ENCODE results near the gene KCNB1.
A peak's percentile ranks its signal among the peaks of the same experiment; 100 is the strongest.

Gene KCNB1

GRCh38 chr20:49482621-49483017 lies at the start of gene KCNB1:
Gene KCNB1, minus strand, starts transcription at chr20:49482668. Its CDS starts 188 bp downstream, at chr20:49482480.
- DNase-seq (ENCODE audit: low spot score) (peak; percentile 99), FAIRE-seq (peak; percentile 53)

DNA sequence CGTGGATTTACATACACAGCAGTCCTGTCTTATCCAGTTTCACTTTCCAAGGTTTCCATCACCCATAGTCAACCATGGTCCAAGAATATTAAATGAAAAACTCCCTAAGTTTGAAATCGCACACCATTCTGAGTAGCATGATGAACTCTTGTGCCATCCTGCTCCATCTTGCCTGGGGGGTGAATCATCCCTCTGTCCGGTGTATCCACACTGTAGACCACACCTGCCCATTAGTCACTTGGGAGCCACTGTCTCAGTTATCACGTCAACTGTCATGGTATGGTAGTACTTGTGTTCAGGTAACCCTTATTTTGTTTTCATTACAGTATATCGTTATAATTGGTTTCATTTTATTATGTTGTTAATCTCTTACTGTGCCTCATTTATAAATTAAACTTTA lies 47.0 kb upstream of the KCNB1 start:
- FAIRE-seq = peak; percentile 87

DNA sequence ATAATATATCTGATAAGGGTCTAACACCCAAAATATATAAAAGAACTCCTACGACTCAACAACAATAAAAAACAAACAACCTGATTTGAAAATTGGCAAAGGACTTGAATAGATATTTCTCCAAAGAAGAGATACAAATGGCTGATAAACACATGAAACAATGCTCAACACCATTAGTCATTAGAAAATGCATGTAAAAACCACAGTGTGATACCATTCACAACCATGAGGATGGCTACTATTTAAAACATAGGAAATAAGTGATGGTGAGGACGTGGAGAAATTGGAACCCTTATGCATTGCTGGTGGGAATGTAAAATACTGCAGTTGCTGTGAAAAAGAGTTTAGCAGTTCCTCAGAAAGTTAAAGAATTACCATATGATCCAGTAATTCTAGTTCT lies 44.1 kb upstream of the KCNB1 start:
- DNase-seq (ENCODE audit: low spot score) (no peak), FAIRE-seq (no peak)

More for the DNA sequence above, 47.0 kb upstream of the KCNB1 start:
- no peak for DNase-seq (ENCODE audit: low spot score)

DNA sequence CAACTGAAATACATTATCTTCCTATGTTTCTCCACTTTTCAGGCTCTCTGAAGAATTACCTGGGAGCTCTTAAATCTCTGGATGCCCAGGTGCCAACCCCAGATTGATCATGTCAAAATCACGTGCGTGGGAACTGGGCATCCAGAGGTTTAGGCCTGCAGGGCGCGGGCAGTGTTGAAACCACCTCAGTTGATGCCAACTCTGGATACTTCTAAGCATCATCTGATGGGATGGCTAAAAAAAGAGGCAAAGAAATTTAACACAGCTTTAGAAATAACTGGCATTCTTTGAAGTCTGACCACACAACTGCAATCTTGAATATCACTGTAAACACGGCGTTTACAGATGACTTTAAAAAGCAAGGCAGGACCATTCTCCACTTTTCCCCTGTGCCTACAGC lies 43.6 kb upstream of the KCNB1 start:
- no peak for FAIRE-seq
- DNase-seq (ENCODE audit: low spot score) = no peak

GRCh38 chr20:49523767-49524360 lies 41.4 kb upstream of the KCNB1 start:
- FAIRE-seq (no peak), DNase-seq (ENCODE audit: low spot score) (no peak)

DNA sequence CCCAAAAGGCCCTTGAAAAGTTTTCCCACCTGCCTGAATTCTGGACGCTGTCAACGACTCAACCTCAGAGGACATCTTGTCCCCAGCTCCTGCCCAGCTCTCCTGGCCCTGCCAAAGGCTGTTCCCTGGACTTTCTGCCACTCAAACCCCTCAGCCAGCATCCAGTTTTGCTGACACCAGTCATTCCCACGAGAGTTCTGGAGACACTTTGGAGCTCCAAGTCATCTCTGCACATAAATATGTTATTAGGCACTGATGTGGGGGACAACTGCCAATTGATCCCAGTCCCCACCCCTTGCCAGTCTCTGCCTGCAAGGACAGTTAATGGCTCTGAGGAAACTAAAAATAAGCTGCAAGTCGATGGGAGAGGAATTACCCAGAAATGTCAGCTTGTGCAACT lies 38.9 kb upstream of the KCNB1 start:
- no peak for FAIRE-seq
- DNase-seq (ENCODE audit: low spot score) = no peak

- DNase-seq (ENCODE audit: low spot score) = no peak
- FAIRE-seq = no peak
Measured at GRCh38 chr20:49519777-49520359, 37.4 kb upstream of the KCNB1 start.

DNA sequence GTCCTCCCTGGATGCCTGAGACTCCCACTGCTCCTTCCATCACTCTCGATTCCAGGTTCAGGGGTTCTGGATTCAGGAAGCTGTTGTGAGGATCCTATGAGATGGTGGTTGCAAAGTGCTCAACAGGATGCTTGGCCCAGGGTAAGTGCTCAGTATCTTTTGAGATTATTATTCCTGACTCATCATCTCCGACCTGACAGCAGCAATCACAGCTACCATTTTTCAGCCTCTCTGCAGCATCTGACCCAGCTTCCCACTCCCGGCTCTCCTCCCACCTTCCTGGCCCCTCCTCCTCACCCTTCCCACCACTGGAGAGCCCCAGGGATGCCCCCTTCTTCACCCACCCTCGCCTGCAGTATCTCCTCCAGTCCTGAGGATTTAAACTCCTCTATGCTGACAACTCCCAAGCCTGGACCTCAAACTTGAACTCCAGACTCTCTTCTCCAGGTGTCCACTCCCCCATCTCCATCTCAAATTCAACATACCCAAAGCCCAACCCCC lies 36.8 kb upstream of the KCNB1 start:
- FAIRE-seq (no peak), DNase-seq (ENCODE audit: low spot score) (no peak)

- DNase-seq (ENCODE audit: low spot score) (no peak), FAIRE-seq (no peak)
Measured at GRCh38 chr20:49518576-49518975, 36.1 kb upstream of the KCNB1 start.

DNA sequence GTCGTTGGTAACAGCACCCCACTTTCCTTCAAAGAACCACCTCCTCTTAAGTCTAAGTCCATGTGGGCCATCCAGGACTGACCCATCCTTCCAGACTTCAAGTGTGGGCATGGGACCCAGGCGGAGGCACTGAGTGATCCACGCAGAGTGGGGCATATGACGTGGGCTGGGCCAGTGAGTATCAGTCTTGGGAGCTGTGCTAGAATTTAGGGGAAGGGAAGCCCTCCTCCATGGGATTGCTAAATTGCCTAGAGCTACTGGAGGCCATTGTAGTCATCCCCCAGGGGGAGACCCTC lies 35.3 kb upstream of the KCNB1 start:
- DNase-seq (ENCODE audit: low spot score) (no peak), FAIRE-seq (no peak)

GRCh38 chr20:49516916-49517804 lies 34.7 kb upstream of the KCNB1 start:
- peak; percentile 77 for FAIRE-seq
- no peak for DNase-seq (ENCODE audit: low spot score)

DNA sequence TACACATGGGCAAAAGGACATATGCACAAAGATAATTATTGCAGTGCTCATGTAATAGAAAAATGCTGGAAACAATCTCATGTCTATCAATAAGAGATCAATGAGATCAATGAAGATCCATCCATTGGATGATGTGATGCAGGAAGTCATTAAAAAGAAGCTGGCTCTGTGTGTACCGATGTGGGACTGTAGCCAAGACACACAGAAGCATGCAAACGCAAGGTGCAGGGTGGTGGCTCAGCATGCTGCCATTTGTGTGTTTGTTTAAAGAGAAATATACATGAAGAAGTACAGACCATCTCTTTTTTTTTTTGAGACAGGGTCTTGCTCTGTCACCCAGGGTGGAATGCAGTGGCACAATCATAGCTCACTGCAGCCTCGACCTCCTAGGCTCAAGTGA lies 33.1 kb upstream of the KCNB1 start:
- FAIRE-seq (no peak), DNase-seq (ENCODE audit: low spot score) (no peak)

- DNase-seq (ENCODE audit: low spot score) (no peak), FAIRE-seq (peak; percentile 9)
Measured at GRCh38 chr20:49513517-49513916, 31.0 kb upstream of the KCNB1 start.

DNA sequence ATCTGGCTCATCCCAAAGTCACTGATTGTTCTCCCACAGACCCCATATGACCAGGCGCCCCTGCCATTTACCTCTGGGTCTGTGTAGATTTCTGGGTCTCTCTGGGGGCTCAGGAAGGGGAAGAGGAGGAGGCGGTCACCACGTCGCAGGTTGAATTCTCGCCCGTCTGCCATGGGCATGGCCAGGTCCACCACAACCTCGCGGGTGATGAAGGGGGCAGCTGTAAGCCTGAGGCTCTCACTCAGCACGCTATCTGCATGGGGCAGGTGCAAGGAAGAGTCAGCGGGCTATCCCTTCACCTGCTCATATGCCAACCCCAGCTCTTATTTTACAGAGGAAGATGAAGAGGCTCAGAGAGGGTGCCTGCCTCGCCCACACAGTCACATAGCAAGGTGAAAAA lies 30.5 kb upstream of the KCNB1 start:
- FAIRE-seq = peak; percentile 5
- no peak for DNase-seq (ENCODE audit: low spot score)

- peak; percentile 97 for FAIRE-seq
- DNase-seq (ENCODE audit: low spot score) = no peak
Measured at GRCh38 chr20:49511788-49512525, 29.5 kb upstream of the KCNB1 start.

DNA sequence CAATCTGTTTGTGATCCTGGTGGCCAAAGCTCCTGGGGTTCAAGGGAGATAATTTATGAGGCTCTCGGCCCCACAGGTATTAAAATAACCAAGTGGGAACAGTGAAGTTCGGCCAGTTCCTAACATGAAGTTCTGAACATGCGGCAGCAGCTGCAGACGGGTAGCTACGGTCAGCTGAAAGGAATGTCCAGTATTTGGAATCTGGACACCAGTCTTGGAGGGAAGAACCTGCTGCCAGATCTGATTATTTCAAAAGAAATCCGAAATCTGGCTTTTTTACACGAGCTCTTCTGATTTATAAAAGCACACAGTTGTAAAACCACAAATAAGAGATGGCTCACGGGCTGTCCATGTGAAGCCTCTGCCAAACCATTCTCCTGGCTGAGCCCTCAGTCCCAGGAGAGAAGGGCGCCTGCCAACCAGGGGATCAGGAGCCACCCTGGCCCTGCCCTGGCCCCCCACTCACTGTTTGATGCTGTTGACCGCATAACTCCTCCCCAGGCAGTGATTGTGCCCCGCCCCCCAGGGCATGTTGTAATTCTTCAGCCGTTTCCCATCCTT lies 28.2 kb upstream of the KCNB1 start:
- FAIRE-seq = no peak

DNA sequence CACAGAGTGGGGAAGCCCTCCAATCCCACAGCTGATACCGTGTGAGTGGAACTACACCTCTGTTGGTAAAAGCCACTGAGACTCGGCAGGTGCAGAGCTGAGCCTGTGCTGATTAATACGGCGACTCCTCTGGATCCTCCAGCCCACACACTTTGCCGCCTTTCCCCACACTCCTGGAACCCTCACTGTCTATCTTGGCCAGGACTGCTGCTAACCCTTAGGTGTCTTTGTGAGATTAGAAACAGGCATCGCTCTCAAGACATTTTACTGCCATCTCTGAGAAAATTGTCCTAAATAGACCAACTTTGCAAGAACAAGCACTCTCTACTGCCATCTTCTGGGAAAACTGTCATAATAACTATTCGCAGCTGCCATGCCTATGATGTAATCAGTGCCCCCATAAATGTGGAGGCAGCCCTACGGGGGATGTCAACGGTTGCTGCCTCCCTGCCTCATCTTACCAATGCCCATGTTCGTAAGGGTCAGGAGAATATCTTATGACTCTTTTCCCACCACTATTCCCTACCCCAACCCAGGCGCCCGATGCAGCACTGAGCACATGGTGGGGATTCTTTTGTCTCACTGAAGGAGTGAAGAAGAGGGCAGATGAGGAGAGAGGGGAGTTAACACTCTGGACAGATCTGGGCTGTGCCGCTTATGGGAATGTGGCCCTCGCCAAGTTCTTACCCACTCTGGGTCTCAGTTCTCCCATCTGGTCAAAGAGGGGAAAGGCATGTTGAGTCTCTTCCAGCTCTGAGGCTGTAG lies 26.1 kb upstream of the KCNB1 start:
- FAIRE-seq (peak; percentile 79), DNase-seq (ENCODE audit: low spot score) (peak; percentile 77)

More for the DNA sequence above, 28.2 kb upstream of the KCNB1 start:
- DNase-seq (ENCODE audit: low spot score) = peak; percentile 73

- DNase-seq (ENCODE audit: low spot score) = no peak
- no peak for FAIRE-seq
Measured at GRCh38 chr20:49507741-49508434, 25.4 kb upstream of the KCNB1 start.

- FAIRE-seq = no peak
- DNase-seq (ENCODE audit: low spot score) = peak; percentile 54
Measured at GRCh38 chr20:49505518-49505917, 23.1 kb upstream of the KCNB1 start.

GRCh38 chr20:49503176-49503575 lies 20.7 kb upstream of the KCNB1 start:
- no peak for FAIRE-seq
- no peak for DNase-seq (ENCODE audit: low spot score)
